ENCODE data around the gene SUGP2. TPM values are rescaled to one million over a fixed set of nuclear protein-coding genes. Genes with fewer than 3 reads are reported as not detected.
"Not testable (repeated sequence)": the region's sequence is repeated elsewhere in the genome, so short reads cannot be mapped to it uniquely, and the experiment has no call there.

The SUGP2 gene
- total and polyA plus RNA-seq, 2 of the 13 experiments (the other 11 are each of a cell fraction or from before 2014, with no cell fraction given) = 40.6 to 57.7 TPM

GRCh38 chr19:19023376-19023775, 9.9 kb downstream of the SUGP2 start:
- DNase-seq (ENCODE audit: low spot score); BruUV-seq (replicated peaks); H3K9me3 ChIP-seq (ENCODE audit: low read length); POLR2A ChIA-PET; intact Hi-C loops (cut with micrococcal nuclease; ENCODE audit: unreplicated experiment); H2AFZ ChIP-seq (ENCODE audit: low read length); H3K4me3 ChIP-seq (replicated peaks in 1 of 3; ENCODE audit: insufficient read depth in 1 of 3, low read depth in 2 of 3, low read length in 3 of 3); FAIRE-seq; ATAC-seq; H3K9ac ChIP-seq (ENCODE audit: insufficient read depth, low read depth, low read length); CTCF ChIA-PET (ENCODE audit: low intra/inter-chr PET ratio, low total read pairs); H3K27ac ChIP-seq (ENCODE audit: extremely low read length, insufficient read depth, low read length); in situ Hi-C loops (cut with HindIII; ENCODE audit: extremely low pct_ligation_motif_present, low pct_unique_long_range_greater_than_20kb); H4K20me1 ChIP-seq (ENCODE audit: insufficient read depth, low read length); H3K27me3 ChIP-seq (ENCODE audit: control insufficient read depth in 1 of 2, insufficient read depth in 2 of 2, low read length in 2 of 2): not testable (repeated sequence)
- Histone ChIP-seq H3K4me2 (ENCODE audit: low read depth, low read length) (0 out of 2 replicates have a peak overlapping the region, but pooled peaks have one; percentile 8), H3K79me2 (ENCODE audit: insufficient read depth, low read length) (peaks cover 23% of the 10 kb centered on the region), H3K4me1 (ENCODE audit: insufficient read depth, low read length) (peaks cover 54% of the 10 kb centered on the region), H3K36me3 (replicated peaks in 1 of 2; ENCODE audit: control insufficient read depth in 1 of 2, insufficient read depth in 2 of 2, low read length in 2 of 2) (peaks cover 26 to 65% of the 10 kb centered on the region in 2 experiments)
- TF ChIP-seq ZNF770 (CRISPR knock-in tag; IDR thresholded peaks at IDR 0.05) = peak; percentile 37; the same call in 1 of the 2 replicates
- WGBS (ENCODE audit: low lambda C conversion rate) = 100% methylated on average over 1 of the region's 1 CpG

- DNase-seq (ENCODE audit: low spot score) (peak; percentile 72), ATAC-seq (peak; percentile 73), FAIRE-seq (peak; percentile 23)
- Histone ChIP-seq H3K4me2 (ENCODE audit: low read depth, low read length) (peak overlapping the region; percentile 5; the same call in 1 of the 2 replicates), H3K27me3 (ENCODE audit: control insufficient read depth in 1 of 2, insufficient read depth in 2 of 2, low read length in 2 of 2) (no peaks in the 10 kb centered on the region), H3K79me2 (ENCODE audit: insufficient read depth, low read length) (peaks cover 17% of the 10 kb centered on the region), H3K4me1 (ENCODE audit: insufficient read depth, low read length) (peaks cover 54% of the 10 kb centered on the region), H3K9me3 (ENCODE audit: low read length) (no peaks in the 10 kb centered on the region), H3K27ac (ENCODE audit: extremely low read length, insufficient read depth, low read length) (peak overlapping the region; percentile 13), H3K4me3 (replicated peaks in 1 of 3; ENCODE audit: insufficient read depth in 1 of 3, low read depth in 2 of 3, low read length in 3 of 3) (no peak overlapping the region), H3K9ac (ENCODE audit: insufficient read depth, low read depth, low read length) (peak overlapping the region; percentile 2; the same call in 1 of the 2 replicates), H4K20me1 (ENCODE audit: insufficient read depth, low read length) (peaks cover 9% of the 10 kb centered on the region; the same call in 1 of the 2 replicates), H3K36me3 (replicated peaks in 1 of 2; ENCODE audit: control insufficient read depth in 1 of 2, insufficient read depth in 2 of 2, low read length in 2 of 2) (peaks cover 28 to 64% of the 10 kb centered on the region in 2 experiments), H2AFZ (ENCODE audit: low read length) (no peak overlapping the region)
- intact Hi-C loops (cut with micrococcal nuclease; ENCODE audit: unreplicated experiment) (no loop called here), in situ Hi-C loops (cut with HindIII; ENCODE audit: extremely low pct_ligation_motif_present, low pct_unique_long_range_greater_than_20kb) (no loop called here)
- ChIA-PET POLR2A (no interaction called here), CTCF (ENCODE audit: low intra/inter-chr PET ratio, low total read pairs) (interaction anchor here (0.6 kb wide), 1 partner anchor 46 kb away, joined by 3 read pairs; no protein-coding TSS in a partner anchor)
- 56% methylated on average over 4 of the region's 4 CpGs for WGBS (ENCODE audit: low lambda C conversion rate)
- no TSS peak for BruUV-seq (replicated peaks)
- TF ChIP-seq E2F5 (CRISPR knock-in tag; conservative IDR thresholded peaks at IDR 0.05) = no peak
- TF ChIP-seq ELF3 (CRISPR knock-in tag; IDR thresholded peaks at IDR 0.05) = no peak
- peak; percentile 35; the same call in 1 of the 2 replicates for TF ChIP-seq FOXA3 (CRISPR knock-in tag; IDR thresholded peaks at IDR 0.05)
- TF ChIP-seq TCF7 (IDR thresholded peaks at IDR 0.05; ENCODE audit: low read depth) = peak; percentile 51; the same call in 1 of the 2 replicates
- no peak for TF ChIP-seq ZNF574 (CRISPR knock-in tag; IDR thresholded peaks at IDR 0.05)
- no peak for TF ChIP-seq HMG20A (CRISPR knock-in tag; IDR thresholded peaks at IDR 0.05; ENCODE audit: borderline replicate concordance)
Observed at GRCh38 chr19:19022380-19022961, 10.8 kb downstream of the SUGP2 start.
